Stimulated activated CD8-positive, alpha-beta memory T cell treated with anti-CD3 and anti-CD28 coated beads, Interleukin-4, amount 100 ng/mL, for 1 hour (primary cell): ENCODE measurements around the gene TSR2.

Experiments
- DNase-seq, 2 donors: peaks; one replicate each; pipeline ENCODE4 v3.0.0-alpha.2; 2020; ENCODE audit warnings: low read depth in 2 of 2, low spot score in 1 of 2

The TSR2 gene

DNA sequence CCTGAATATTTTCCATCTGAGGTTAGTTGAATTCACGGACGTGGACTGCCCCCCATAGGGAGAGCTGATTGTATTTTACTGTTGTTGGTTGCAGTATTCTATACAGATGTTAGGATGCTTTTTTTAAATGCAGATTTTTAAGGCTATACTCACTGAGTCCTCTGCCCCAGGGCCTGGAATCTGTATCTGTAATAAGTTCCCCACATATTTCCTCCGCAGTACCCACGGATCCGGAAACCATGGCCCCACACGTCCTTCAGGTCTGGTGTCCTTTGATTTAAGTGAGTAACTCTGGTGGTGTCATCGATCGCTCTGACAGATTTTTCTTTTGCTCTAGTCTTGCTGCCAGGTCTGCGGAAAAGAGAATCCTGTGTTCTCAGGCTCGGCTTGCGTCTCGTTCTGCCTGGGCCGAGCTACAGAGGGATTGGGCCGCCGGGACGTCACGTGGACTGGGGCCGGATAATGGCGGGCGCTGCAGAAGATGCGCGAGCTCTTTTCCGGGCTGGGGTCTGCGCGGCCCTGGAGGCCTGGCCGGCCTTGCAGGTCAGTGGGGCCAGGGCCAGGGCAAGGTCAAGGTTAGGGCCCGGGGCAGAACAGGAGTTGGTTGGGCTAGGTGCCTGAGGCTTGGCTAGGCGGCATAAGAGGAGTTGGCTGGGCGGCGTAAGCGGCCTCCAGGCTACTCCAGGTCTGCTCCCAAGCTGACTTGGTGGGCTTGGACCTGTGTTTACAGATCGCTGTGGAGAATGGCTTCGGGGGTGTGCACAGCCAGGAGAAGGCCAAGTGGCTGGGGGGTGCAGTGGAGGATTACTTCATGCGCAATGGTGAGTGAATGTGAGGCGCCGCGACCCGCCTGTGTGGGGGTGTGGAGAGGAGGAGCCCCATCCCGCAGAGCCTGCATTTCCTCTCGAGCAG, at the start of gene TSR2:
TSR2 (plus strand) TSS at position 445 of the 912 bp plus-strand sequence; CDS start at position 463, 18 bp downstream.
- DNase-seq: peak; percentile 26 to 54

- DNase-seq: no peak
Measured at GRCh38 chrX:54397113-54397512, 43.1 kb upstream of the TSR2 start.

DNA sequence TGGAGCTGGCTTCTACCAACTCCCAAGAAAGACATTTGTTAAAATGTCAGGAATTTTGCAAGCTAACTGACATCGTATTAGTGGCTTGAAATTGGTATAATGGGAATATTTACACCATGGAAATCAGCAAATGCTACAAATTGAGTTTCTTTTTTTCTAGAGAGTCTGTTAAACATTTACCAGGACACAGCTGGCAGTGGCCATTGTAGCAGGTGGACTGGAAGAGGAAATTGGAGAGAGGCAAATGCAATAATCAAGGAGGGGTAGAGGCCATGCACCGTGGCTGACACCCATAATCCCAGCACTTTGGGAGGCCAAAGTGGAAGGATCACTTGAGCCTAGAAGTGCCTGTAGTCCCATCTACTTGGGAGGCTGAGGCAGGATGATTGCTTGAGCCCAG, 32.9 kb upstream of the TSR2 start:
- DNase-seq: no peak

DNA sequence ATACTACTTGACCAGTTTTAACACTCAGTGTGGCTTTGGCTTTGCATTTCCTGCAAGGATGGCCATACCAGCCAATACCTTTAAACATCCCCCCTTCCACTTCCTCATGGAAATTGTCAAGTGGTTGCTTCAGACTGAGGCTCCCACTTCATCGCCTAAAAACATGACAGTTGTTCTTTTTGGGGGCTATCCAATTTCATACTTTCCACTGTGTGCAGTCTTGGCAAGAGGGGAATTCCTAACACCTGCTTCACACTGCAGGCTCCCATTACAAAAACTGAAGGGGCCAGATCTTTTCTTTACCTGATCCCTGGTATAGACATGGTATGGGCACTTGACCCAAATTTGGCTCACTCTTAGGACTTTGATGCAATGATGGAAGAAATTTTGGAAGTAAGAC, 28.5 kb upstream of the TSR2 start:
- DNase-seq: no peak

DNA sequence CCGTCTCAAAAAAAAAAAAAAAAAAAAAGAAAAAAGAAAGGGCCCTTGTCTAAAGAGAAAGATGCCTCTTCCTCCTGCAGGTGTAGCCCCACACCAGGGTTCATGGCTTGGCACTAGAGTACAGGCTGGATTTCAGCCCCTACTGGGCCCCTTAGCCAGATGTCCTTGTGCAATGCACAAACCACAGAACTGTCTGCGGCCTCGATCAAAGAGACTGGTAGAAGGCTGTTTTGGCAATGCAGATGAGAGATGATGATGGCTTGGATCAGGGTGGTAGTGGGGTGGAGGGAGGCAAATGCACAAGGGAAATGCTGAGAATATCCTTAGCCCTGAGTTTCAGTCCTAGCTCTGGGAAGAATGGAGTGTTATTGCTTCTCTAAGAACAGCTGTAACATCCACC, 26.5 kb upstream of the TSR2 start:
- no peak for DNase-seq

DNA sequence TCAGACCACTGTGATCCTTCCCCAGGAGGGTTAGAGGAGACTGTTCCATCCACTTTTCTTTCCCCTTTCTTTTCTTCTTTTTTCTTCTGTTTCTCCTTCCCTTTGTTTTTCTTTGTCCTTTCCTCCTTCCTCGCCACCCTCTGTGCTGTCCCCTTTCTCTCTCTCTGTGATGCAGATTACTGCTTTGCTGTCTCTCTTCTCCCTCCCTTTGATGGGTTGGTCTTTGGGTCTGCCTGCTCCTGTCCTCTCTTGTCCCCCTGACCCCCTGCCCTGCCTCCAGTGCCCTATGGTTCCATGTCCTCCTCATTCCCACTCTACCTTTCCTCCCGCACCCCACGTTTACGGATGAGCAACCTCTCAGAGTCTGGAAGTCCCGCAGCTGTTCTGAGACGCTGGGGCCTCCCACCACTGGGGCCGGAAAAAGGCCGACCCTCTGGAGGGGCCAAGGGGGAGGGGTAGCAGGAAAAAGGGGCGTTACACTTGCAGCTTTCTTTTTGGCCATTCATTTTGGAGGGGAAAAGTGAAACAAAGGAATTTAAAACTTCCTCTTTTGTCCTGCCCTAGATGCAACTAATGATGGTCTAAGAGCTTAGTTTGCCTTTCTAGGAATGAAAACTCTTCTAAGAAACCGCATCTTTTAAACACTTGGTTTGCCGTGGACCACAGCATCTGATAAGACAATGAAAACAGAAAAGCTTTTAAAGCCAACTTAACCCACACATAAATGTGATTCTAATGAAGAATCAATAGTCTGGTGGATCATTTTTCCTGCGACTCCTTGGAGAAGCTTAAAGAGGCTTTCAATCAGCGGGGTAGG, 24.5 kb upstream of the TSR2 start:
- no peak for DNase-seq

DNA sequence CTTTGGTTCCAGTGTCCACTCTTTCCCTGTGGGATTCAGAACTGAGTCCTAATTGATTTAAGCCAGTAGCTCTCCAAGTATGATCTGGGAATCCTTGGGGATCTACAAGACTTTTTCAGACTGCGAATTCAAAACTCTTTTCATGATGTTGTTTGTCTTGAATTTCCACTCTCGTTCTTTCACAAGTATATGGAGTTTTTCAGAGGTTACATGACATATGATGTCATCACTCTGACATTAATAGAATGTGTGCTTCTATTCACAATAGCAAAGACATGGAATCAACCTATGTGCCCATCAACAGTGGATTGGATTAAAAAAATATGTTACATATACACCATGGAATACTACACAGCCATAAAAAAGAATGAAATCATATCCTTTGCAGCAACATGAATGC, 23.2 kb upstream of the TSR2 start:
- DNase-seq: no peak

- DNase-seq: no peak
Measured at GRCh38 chrX:54419559-54420302, 20.5 kb upstream of the TSR2 start.

GRCh38 chrX:54422168-54422567, 18.0 kb upstream of the TSR2 start:
- DNase-seq: no peak

DNA sequence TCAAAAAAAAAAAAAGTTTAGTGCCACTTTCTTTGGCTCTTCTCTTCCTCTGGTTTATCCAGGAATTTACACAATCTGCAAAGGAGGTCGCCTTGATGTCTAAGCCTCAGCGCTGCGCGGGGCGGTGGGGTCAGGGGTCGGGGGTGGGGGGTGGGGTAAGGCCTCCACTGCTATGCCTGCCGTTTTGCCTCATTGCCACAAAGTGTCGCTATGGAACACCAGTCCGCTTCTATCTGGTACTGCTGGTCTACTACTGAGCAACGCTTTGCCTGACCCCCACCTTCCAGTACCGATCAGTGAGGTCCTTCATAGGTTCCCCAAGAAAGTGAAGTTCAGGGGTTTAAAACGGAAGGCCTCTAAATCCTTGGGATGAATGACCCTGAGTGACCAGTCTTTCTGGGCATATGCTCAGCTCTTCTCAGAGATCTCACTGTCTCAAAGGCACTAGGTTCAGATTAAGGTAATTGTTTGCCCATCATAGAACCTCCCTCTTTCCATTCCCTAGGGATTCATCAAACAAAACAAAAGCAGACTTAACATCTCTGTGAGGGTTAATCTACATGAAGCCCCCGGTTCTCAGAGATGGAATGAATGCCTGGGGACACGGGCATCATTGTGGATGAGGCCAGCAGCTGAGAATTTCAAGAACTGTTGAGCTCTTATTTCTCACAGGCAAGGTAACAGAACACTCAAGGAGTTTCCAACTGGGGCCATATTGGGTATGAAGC, 16.9 kb upstream of the TSR2 start:
- DNase-seq: no peak

- DNase-seq: no peak
Measured at GRCh38 chrX:54427837-54428424, 12.3 kb upstream of the TSR2 start.

DNA sequence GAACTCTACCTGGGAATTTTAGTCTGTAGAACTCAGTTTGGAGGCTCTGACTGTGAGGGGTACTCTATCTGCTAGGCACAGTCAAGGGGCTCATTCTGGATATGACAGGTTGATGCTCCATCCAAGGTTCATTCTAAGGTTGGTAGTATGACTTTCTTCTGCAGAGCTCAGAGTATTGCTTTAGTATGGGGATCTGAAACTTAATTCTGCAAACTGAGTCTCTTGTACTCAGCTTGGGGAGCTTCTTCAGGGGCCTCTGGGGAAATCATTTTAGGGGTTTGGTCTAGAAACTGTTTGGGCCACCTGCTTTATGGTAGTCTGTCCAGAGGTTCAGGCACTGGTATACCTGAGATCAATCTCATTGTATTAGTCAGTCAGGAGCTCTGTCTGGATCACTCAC, 9.7 kb upstream of the TSR2 start:
- DNase-seq: no peak

DNA sequence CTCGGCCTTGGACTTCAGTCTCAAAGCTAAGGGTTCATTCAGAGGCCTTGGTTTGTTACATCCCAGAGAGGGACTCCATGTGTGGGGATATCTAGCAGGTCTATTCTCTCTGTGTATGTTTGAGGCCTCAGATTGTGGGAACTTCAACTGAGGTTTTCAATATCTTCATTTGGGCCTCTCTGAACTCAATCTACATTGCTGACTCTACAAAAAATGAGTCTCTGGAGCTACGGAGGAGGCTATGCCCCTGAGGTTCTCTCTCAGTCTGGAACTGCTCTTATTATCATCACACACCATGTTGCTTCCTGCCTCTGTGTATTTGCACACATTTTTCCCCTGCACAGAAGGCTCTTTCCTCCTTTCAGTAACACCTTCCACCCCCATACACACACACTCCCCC, 5.1 kb upstream of the TSR2 start:
- no peak for DNase-seq

- no peak for DNase-seq
Measured at GRCh38 chrX:54442790-54443189, 2.6 kb downstream of the TSR2 start.

DNA sequence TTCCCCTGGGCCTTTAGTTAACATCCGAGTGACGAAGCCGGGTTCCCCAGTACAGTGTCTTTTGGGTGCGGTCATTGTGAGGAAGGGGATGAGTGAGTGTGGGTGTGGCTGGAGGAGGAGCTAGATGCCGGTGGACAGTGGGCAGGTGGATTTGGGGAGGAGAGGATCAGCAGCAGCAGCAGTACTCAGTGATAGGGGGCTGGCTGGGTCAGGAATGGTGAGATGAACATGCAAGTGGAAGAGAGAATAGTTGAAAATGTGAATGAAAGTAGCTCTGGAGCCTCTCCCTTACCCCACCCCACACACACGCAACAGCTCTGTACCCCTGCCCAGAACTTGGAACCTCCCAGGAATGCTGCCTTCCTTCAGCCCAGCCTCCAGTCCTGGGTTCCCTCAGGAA, 4.5 kb downstream of the TSR2 start:
- no peak for DNase-seq

DNA sequence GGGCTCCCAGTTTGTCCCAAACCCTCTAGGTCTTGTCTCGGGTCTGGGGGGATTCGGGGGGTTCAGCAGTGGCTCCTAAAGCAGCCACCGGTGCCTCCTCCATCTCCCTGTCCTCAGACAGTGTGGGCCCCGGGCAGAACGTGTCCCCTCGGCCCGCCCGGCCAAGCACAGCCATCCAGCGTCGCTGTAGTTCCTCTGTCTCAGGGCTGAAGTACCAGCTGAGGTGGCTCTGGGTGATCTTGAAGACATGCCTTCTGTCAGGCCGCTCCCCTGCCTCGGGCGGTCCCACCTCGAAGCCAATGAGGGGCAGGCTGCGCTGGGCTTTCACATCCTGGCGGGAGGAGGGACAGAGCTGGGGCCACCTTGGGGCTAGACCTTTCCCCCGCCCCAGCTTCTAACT, 5.9 kb downstream of the TSR2 start:
- no peak for DNase-seq

DNA sequence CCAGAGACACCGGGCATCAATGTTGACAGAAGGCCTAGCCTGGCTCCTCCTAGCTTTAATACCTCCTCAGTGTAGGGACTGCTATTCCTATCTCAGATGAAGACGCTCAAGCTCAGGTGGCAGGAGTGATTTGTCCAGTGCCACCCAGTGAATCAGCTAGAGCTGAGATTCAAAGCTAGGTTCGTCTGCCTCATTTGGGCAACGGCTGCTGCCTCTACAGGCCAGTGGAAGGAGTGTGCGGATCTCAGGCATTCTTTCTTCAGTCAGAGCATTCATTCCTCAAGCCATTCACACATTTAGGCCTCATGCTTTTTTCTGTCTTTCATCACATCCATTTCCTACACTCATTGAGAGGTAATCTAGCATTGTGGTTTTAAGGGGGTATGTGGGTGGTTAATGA, 7.3 kb downstream of the TSR2 start:
- no peak for DNase-seq

DNA sequence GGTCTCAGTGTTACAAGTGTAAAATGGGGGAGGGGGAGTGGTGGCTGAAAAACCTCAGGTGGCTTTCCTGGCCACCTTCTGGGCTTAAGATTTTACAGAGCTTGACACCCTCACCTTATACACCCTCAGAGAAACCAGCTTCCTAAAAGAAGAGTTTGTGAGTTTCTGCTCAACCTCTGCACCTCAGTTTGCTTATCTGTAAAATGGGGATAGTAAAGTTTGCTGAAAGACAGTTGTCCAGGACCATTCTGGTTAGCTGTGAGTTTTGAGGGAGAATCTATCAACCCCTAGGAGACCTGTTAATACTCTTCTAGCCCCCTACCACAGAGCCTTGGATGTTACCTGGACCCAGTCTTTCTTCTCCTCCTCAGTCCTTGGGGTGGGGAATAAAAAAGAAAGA, 9.7 kb downstream of the TSR2 start:
- DNase-seq: no peak

GRCh38 chrX:54452920-54453319, 12.7 kb downstream of the TSR2 start:
- no peak for DNase-seq

DNA sequence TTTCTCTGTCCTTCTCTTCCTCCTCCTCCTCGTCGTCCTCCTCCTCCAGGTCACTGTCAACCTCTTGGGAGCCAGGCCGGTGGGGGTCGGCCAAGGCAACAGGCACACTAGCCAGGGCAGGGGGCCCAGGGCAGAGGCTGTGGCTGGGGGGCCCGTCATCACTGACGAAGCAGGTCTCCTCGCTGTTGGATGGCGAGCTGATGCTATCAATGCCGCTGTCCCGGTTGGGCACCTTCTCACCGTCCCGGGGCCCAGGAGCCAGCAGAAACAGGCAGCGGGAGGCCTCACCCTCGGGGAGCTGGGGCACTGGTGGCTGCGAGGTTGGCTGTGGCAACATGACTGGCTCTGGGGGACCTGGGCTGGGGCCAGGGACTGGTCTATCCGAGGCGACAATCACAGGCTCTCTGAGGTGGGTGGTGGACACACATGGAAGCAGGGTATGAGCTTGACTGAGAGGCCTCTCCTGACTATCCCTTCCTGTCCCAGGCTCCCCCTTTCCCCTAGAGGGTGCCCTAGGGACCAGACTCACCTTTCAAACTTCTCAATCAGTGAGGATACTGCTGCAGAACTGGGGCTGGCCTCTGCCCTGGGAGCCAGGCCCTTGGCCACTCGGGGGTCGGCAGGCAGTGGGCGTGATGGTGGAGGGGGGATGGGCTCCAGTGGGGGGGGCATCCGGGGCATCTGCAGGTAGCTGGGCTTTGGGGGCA, 30.0 kb downstream of the TSR2 start:
- DNase-seq: no peak
